ENCODE measurements around the gene ATG16L2. TPM values are rescaled to one million over a fixed set of nuclear protein-coding genes. Genes with fewer than 3 reads are reported as not detected.

ATG16L2 gene
- total RNA-seq, 1 donor from 2014 or later: 51.0 TPM

DNA sequence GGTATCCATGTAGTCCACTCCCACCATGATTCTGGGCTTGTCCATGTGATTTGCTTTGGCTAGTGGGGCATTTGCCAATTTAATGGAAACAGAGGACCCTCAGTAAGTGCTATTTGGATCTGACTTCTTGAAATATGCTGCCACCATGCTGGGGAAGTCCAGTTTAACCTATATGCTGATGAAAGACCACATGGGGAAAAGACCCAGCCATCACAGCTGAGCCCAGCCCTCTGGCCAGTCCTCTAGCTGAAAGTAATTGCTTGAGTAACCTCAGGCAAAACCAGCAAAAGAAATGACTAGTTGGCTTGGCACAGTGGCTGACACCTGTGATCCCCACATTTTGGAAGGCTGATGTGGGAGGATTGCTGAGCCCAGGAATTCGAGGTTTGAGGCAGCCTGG is 61.5 kb downstream of the ATG16L2 start:
- H3K27me3 Mint-ChIP-seq (ENCODE audit: unreplicated experiment): peaks cover 2% of the 10 kb centered on the region
- no peaks in the 10 kb centered on the region for H3K9me3 Mint-ChIP-seq (ENCODE audit: unreplicated experiment)
- TF ChIP-seq, protein P1, sequence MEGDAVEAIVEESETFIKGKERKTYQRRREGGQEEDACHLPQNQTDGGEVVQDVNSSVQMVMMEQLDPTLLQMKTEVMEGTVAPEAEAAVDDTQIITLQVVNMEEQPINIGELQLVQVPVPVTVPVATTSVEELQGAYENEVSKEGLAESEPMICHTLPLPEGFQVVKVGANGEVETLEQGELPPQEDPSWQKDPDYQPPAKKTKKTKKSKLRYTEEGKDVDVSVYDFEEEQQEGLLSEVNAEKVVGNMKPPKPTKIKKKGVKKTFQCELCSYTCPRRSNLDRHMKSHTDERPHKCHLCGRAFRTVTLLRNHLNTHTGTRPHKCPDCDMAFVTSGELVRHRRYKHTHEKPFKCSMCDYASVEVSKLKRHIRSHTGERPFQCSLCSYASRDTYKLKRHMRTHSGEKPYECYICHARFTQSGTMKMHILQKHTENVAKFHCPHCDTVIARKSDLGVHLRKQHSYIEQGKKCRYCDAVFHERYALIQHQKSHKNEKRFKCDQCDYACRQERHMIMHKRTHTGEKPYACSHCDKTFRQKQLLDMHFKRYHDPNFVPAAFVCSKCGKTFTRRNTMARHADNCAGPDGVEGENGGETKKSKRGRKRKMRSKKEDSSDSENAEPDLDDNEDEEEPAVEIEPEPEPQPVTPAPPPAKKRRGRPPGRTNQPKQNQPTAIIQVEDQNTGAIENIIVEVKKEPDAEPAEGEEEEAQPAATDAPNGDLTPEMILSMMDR (IDR thresholded peaks at IDR 0.05; ENCODE audit: unreplicated experiment): no peak
- no peak for DNase-seq (ENCODE audit: low spot score)
- H3K36me3 Mint-ChIP-seq (ENCODE audit: low read depth, unreplicated experiment): peaks cover under 1% of the 10 kb centered on the region
- H3K4me3 Mint-ChIP-seq (ENCODE audit: unreplicated experiment): no peak overlapping the region
- no peaks in the 10 kb centered on the region for H3K4me1 Mint-ChIP-seq (ENCODE audit: unreplicated experiment)
- H3K27ac Mint-ChIP-seq (ENCODE audit: unreplicated experiment): no peak overlapping the region

DNA sequence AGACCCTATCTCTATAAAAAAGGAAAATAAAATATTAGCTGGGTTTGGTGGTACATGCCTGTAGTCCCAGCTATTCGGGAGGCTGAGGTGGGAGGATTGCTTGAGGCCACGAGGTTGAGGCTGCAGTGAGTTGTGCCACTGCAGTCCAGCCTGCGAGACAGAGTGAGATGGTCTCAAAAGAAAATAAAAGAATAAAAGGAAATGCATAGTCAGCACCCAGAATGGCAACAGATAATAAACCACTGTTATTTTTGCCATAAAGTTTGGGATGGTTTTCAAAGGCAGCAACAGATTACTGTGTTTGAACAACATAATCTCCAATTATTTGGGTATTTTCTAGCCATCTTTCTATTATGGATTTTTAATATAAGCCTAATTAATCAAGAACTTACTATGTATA is 61.9 kb downstream of the ATG16L2 start:
- Mint-ChIP-seq H3K36me3 (ENCODE audit: low read depth, unreplicated experiment) (peaks cover 4% of the 10 kb centered on the region), H3K9me3 (ENCODE audit: unreplicated experiment) (no peaks in the 10 kb centered on the region), H3K4me3 (ENCODE audit: unreplicated experiment) (no peak overlapping the region), H3K4me1 (ENCODE audit: unreplicated experiment) (no peaks in the 10 kb centered on the region), H3K27me3 (ENCODE audit: unreplicated experiment) (peaks cover 2% of the 10 kb centered on the region), H3K27ac (ENCODE audit: unreplicated experiment) (no peak overlapping the region)
- TF ChIP-seq, protein P1 (IDR thresholded peaks at IDR 0.05; ENCODE audit: unreplicated experiment): no peak
- DNase-seq (ENCODE audit: low spot score): no peak

Small RNA genes within 50 kb of the gene (microRNA-seq; reads per million reads assigned to microRNA genes)
- gene MIR4692 (ENCODE audit: unreplicated experiment): not detected

Other genes with a start within 250 kb of the ATG16L2 start
- 65.9 TPM for gene PDE2A, start 140.0 kb upstream of the ATG16L2 start, total RNA-seq (ENCODE audit: unreplicated experiment)
- 55.1 TPM for gene ARAP1, start 62.0 kb upstream of the ATG16L2 start, total RNA-seq (ENCODE audit: unreplicated experiment)
- gene STARD10, start 20.4 kb upstream of the ATG16L2 start, total RNA-seq (ENCODE audit: unreplicated experiment): 13.4 TPM

Data from endothelial cell (in vitro differentiated cells).